GM10847 (cell line): ENCODE data around the gene ALPP.

Experiments
- POLR2A ChIP-seq: IDR thresholded peaks from 2 replicates; pipeline ENCODE4 v1.6.1; 2011; ENCODE audit not compliant: insufficient read length; ENCODE audit errors: extremely low read depth

Gene ALPP

GRCh38 chr2:232418466-232419244, 40.1 kb downstream of the ALPP start:
- TF ChIP-seq POLR2A, result no peak

- TF ChIP-seq POLR2A, result no peak
Measured at GRCh38 chr2:232419245-232420072, 40.9 kb downstream of the ALPP start.

GRCh38 chr2:232420073-232420454, 41.5 kb downstream of the ALPP start:
- TF ChIP-seq POLR2A, result no peak

DNA sequence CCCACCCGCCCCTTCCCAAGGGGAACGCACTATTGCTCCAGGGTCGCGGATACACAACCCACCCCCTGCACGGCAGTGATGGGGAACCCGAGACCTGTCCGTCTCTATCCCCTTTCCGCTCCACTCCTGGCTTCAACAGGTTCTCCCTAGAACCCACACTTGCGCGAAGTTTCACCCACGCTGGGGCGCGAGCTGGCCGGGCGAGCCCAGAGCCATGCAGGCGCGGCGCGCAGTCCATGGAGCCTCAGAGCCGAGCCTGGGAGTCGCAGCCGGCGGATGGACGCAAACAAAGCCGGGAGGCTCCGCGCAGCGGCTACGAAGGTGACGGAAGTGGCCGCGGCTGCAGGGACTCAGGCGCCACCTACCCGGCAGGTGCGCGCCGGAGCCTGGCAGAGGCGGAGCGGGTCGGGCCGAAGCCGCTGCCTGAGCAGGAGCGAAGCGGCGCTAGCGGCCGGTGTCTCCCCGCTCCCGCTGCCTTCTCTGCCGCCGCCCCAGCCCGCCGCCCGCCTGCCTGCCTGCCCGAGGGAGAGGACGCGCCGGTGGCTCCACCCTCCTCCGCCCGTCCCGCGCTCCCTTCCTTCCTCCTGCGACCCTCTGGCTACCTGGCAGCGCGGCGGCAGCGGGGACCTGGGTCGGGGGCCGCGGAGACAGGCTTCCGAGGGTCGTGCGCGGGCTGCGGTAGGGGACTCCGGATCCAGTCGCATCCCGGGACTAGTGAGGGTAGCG, 42.1 kb downstream of the ALPP start:
- TF ChIP-seq POLR2A, result no peak

DNA sequence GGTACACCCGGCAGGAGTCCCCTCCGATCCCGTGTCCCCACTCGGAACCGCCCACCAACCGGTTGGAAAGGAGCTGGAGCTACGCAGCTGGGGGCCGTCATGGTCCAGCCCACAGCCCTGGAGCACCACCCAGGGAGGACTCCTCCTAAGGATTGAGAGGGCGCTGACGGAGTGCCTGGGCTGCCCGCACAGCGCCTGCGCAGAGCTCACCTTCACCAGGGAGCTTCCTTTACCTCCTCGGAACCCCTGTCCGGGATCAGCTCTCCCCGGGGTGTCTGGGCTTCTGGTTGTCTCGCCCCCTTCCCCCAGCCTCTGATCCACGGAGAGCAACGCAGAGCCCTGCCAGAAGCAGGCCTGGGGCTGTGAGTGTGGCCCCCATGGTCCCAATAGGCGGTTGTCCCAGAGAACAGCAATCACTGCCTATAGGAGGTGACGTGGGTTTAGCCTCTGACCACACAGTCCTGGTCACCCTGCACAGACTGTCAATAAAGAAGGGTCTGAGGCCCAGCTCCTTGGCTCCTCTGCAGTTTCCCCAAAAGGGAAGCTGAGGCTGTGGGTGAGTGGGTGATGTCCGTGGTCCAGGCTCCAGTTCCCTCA, 42.7 kb downstream of the ALPP start:
- TF ChIP-seq POLR2A, result no peak

DNA sequence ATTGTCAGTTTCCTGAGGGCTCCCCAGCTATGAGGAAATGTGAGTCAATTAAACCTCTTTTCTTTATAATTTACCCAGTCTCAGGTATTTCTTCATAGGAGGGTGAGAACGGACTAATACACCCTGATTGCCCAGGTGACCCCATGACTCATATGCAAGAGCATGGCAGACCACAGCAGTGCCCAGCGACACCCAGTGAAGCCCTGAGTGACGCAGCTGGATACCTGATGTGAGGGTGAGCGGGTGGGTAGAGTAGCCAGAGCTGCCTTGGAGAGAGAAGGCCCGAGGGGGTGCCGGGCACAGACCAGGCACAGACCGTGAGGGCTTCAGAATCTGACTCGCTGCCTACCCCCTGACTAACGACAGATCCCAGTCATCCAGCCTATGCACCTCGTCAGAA, 43.5 kb downstream of the ALPP start:
- TF ChIP-seq POLR2A, result no peak

GRCh38 chr2:232431705-232432590, 53.4 kb downstream of the ALPP start:
- no peak for TF ChIP-seq POLR2A
